GM19372 (cell line): Measurements from ENCODE around the gene USP11.

Experiments used
- ATAC-seq: cut with Tn5 transposase; IDR thresholded peaks from one replicate; pipeline ENCODE4 v1.9.1; 2021; ENCODE audit warnings: mild to moderate bottlenecking, low read depth, moderate library complexity; ENCODE audit not compliant: unreplicated experiment

Gene USP11

DNA sequence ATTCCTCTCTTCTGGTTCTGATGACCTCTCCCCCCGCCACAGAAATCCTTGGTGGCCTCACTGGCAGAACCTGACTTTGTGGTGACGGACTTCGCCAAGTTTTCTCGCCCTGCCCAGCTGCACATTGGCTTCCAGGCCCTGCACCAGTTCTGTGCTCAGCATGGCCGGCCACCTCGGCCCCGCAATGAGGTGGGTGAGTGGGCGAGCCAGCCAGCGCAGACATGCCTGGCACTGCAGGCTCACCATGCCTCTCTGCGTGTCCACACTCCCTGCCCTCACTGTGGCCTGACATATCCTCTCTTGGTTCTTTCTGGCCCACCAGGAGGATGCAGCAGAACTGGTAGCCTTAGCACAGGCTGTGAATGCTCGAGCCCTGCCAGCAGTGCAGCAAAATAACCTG, 30.5 kb upstream of the USP11 start:
- no peak for ATAC-seq

DNA sequence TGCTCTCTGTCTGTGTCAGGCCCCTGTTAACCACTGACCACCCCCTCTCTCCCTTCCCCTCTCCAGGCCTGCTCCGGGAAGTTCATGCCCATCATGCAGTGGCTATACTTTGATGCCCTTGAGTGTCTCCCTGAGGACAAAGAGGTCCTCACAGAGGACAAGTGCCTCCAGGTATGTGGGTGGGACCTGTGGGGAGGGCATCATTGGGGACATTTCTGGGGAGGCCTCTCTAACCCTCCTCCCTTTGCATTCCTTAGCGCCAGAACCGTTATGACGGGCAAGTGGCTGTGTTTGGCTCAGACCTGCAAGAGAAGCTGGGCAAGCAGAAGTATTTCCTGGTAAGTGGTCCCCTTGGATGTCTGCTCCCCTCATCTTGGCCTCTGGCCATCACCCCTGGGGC, 29.9 kb upstream of the USP11 start:
- no peak for ATAC-seq

DNA sequence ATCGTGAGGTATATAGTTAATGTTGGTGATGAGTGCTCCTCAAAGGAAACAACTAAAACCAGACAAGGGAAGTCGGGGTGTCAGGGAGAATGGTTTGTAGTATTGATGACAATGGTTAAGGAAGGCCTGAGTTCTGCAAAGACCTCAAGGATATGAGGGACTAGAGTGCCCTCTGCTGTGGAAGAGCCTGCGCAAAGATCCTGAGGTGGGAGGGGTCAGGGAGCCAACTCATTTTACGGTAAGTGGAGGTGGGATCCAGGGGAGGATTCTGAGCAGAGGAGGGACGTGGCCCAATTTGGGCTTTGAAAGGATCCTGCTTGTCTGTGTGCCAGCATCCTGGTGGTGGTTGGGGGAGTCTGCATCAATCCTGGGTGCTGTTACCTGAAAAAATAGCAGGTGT, 27.8 kb upstream of the USP11 start:
- ATAC-seq: no peak

DNA sequence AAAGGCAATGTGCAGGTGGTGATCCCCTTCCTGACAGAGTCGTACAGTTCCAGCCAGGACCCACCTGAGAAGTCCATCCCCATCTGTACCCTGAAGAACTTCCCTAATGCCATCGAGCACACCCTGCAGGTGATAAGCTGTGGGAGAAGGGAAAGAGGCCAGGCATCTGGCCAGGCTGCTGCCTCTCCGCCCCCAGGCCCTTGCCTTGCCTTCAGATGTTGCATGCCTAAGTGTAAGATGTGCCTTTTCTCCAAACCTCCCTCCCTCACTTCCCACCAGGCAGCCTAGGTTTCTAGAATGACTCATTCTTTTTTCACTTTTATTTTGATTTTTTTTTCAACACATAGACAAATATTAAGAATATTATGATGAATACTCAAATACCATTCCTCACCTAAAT, 26.5 kb upstream of the USP11 start:
- ATAC-seq: no peak

DNA sequence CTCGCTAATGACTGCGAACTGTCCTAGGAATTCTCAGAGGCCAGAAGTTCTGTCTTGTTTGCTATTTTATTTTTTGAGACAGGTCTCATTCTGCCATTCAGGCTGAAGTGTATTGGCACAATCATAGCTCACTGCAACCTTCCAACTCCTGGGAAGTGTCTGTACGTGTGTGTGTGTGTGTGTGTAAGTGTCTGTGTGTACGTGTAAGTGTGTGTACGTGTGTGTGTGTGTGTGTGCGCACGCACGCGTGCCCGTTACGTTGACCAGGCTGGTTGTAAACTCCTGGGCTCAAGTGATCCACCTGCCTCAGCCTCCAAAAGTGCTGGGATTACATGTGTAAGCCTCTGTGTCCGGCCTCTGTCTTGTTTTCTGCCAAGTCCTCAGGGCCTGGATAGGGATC, 24.7 kb upstream of the USP11 start:
- ATAC-seq: no peak

DNA sequence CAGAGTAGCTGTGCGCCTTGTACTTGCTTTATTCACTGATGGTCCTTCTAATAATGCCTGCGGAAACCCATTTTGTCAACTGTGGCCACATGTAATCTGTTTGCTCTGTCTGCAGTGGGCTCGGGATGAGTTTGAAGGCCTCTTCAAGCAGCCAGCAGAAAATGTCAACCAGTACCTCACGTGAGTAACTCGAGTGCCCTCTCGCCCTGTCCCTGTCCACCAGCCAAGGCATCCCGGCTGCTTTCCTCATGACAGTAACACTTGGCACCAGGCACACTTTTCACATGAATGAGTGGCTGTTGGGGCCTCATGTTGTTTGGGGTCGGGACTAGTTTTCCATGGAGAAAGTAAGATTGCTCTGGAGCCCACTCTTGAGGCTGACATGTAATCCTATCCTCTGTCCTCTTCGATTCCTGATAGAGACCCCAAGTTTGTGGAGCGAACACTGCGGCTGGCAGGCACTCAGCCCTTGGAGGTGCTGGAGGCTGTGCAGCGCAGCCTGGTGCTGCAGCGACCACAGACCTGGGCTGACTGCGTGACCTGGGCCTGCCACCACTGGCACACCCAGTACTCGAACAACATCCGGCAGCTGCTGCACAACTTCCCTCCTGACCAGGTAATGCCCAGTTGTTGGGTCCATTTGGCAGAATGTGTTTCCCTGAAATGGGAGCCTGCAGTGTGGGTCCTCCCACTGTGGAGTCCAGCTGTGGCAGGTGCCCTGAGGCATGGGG, 23.1 kb upstream of the USP11 start:
- no peak for ATAC-seq

DNA sequence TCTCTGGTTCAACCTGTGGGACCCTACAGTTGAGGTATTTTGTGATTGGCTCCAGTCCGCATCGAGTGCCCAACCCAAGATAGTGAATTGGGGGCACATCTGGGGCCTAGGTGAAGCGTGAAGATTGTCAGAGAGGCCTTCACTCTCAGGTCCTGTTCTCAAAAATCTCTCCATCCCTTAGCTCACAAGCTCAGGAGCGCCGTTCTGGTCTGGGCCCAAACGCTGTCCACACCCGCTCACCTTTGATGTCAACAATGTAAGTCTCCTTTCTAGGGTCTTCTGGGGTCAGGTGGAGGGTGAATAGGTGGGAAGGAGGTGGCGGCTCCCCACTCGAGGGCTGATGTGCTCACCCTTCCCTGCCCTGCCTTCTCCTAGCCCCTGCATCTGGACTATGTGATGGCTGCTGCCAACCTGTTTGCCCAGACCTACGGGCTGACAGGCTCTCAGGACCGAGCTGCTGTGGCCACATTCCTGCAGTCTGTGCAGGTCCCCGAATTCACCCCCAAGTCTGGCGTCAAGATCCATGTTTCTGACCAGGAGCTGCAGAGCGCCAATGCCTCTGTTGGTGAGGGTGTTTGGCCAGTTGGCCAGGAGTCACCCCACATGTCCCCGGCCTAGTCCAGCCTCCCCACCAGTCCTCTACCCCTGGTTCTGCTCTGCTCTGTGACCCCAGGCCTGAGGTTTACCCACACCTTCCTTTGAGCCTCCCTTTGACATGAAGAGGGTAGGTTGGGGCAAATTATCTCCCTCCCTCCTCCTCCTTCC, 22.0 kb upstream of the USP11 start:
- no peak for ATAC-seq

DNA sequence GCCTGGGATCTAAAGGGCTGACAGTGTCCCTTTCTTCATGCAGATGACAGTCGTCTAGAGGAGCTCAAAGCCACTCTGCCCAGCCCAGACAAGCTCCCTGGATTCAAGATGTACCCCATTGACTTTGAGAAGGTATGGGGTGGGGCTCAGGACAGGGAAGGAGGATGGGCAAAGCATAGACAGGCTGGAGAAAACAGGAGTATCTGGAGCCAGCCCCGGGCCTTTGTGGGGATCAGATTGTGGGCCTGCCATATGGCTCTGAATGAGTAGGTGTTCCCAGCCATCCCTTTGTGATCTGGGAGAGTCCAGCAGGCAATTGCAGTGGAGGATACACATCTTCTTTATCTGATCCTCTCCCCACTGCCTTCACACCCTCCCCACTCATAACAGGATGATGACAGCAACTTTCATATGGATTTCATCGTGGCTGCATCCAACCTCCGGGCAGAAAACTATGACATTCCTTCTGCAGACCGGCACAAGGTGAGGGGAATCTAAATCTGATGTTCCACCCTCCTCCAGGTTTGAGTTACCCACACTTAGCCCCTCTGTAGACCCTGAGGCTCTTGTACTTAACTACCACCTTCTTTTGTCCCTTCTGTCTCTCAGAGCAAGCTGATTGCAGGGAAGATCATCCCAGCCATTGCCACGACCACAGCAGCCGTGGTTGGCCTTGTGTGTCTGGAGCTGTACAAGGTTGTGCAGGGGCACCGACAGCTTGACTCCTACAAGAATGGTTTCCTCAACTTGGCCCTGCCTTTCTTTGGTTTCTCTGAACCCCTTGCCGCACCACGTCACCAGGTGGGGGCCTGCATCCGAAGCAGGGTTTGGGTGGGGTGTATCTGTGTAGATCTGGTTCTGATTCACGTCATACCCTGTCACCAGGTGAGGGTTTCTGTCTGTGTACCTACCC, 20.2 kb upstream of the USP11 start:
- no peak for ATAC-seq

DNA sequence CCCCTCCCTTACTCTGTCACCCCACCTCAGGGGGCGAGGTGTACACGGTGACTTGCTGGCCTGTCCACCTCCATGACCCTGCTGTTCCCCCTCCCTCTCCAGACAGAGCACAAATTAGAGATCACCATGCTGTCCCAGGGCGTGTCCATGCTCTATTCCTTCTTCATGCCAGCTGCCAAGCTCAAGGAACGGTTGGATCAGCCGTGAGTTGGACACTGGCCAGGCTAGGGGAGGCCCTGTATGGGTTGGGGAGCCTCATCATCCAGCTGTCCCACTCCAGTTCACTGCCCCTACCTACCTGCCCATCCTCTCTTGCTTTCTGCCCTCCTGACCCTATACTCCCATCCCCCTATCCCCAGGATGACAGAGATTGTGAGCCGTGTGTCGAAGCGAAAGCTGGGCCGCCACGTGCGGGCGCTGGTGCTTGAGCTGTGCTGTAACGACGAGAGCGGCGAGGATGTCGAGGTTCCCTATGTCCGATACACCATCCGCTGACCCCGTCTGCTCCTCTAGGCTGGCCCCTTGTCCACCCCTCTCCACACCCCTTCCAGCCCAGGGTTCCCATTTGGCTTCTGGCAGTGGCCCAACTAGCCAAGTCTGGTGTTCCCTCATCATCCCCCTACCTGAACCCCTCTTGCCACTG, 18.3 kb upstream of the USP11 start:
- no peak for ATAC-seq

DNA sequence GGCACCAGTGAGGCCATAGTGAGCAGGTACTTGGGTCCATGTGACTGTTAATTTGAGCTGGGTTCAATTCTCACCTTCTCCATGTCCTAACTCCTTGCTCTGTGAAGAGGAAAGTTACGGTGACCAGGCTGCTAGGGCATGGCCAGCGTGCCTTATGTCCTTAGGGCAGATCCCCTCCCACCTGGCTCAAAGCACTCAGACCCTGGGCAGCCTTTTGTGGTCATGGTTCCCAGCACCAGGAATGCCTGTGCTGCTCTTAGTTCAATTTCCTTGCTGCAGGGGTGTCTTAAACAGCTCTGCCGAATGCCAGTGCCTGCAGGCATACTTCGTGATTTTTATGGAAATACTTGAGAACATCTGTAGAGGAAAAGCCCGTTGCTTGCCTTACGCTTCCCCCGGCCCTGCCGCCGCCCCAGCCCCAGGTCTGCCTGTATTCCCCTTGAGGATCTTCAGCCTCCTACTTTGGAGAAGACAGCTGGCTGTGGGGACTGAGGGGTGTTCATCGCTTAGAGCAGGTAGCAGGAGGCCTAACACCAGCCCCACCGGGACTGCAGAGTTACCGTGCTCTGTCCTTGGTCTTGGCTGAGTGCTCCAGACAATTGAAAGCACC, 17.4 kb upstream of the USP11 start:
- no peak for ATAC-seq

DNA sequence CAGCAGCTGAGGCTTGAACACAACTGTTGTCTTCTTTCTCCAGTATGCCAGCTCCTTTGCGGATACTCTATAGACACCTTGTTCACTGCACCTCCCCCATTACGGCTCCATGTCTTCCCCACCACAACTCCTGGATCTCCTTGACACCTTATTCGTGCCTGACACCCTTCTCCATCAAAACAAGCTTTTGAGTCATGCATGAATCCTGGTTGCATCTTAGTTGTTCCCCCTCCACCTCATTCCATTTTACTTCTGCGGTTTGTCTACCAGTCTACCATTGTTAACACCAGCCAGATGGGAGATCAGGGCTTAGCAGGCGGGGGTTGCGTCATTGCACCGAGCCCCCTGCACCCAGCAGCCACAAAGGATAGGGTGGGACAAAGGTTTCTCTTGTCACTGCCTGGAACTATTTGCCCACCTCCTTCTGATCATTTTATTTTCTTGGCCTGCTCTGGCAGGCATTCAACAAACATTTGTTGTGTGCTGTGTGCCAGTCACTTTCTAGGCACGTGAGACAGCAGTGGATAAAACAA, 16.4 kb upstream of the USP11 start:
- ATAC-seq: no peak

DNA sequence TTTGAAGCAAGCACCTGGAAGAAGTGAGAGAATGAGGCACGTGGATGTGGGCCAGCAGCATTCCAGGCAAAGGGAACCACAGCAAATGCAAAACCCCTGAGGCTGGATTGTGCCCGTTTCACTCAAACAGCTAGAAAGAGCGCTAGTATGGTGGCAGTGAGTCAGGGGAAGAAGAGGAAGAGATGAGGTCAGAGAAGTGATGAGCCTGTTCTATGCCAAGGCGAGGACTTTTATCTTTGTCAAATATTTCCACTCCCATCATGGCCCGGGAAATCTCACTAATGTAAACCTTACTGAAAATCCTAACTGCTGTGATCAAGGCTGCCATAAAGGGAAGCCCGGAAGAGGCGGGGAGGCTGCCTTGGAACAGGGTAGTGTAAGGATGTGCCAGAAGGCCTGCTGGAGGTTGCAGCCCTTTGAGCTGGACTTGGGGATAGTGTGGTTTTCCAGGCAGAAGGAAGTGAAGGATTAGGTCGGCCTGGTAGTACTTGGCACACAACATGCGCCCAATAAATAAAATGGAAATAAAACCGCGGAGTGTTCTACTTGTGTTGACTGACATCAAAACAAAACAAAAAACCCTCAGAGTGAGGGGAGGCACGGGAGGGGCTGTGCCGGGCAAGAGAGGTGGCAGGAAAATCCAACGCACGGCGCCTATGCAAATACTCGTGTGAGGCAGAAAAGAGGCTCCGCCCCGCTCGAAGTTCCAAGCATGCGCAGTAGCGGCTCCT, 15.5 kb upstream of the USP11 start:
- ATAC-seq: no peak

DNA sequence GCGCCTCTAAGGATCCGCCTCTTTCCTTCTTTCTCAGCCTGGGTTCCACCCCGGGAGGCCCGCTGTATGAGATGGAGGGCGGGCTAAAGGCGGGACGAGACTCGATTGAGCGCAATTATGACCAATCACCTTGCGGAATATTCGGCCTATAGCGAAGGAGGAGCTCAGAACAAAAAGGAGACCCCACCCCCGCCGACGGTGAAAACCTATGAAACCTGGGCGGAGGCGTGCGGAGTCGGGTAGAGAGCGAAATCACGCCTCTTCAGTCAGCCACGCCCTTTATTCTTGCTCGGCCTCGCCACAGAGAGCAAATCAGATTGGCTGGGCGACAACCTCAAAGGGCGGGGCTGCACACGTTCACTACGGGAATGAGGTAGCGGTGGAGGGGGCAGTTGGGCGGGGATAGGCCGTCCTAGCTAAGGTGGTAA, 14.9 kb upstream of the USP11 start:
- ATAC-seq: peak; percentile 83

DNA sequence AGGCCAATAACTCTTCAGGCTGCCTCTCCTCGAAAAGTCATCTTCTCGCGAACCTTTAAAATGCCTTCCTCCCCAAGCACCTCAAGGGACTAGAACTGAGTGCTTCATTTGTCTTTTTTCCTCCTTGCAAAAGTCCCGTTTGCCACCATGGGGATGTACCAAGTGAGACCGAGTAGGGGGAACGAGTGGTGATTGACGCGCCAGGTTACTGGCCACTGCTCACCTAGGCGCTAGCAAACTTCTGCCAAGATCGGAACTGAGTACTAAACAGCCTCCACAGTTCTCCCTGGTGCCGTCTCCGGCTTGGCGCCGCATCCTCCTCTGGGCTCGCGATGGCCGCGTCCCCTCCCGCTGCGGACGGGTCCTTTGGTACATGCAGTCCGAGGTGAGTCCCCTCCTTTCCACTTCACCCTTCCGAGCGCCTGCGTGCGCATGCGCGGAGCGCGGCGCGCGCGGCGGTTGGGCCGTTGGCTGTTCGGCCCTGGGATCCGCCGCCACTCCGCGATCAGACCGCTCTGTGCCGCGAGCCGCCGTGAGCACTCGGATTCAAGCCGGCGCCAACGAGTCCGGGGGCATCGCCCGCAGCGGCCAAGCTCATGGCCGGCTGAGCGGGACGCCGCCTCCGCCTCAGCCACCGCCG, 14.4 kb upstream of the USP11 start, which contains the start of gene CDK16:
Gene CDK16, plus strand, starts transcription at position 402 of the 640 bp plus-strand sequence. CDS start 4,877 bp downstream, outside the sequence.
- peak; percentile 32 for ATAC-seq

DNA sequence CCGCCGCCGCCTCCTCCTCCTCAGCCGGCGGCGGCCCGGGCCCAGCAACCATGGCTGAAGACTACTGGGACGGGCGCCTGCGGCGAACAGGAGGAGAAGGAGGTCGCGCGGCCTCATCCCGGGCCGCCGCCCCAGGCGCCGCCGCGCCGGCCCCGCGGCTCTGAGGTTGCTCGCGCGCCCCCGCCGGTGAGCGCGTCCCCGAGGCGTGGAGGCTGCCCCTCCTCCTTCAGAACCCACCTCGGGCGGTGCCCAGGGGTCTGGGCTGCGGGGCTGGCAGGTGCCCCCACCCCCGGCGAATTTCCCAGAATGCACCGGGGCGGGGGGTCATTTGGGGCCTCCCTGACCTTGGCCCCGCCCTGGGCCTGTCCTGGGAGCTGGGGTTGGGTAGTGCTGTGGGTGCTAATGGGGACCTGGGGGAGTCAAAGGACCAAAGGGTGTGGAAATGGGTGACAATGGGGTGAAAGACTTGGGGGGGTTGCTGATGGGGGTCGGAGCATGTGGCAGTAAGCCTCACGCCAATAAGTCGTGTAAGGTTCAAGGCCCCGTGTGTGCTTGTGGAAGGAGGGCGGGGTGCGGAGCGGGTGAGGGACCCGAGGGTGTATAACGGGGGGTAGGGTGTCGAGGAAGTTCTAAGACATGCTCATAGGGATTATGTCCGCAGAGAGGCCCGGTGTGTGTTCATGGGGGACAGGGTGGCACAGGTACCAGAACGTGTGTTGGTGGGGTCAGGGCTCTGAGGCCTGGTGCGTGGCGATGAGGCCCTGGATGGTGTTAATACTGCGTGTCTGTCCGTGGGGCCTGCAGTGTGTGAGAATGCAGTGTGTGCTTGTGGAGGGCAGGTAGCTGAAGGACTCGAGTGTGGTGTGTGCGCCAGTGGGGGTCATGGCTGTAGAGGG, 13.6 kb upstream of the USP11 start:
- no peak for ATAC-seq

DNA sequence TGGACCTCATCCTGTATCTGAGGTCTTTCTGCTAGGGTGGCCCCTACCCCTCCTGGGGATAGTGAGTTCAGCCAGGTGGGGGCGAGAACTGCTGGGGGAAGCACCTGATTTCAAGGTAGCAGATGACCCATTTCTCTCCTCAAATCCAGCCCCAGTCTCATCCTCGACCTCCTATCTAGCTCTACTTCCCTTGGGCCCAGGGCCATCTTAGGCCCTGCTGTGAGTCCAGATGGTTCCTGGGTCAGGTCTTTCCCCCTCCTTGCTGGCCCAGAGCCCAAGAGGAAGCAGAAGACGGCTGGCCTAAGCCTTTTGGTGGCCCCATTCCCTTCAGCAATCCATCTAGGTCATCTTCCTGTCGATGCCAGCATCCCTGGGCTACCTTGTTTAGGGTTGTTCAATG, 11.1 kb upstream of the USP11 start:
- ATAC-seq: no peak

DNA sequence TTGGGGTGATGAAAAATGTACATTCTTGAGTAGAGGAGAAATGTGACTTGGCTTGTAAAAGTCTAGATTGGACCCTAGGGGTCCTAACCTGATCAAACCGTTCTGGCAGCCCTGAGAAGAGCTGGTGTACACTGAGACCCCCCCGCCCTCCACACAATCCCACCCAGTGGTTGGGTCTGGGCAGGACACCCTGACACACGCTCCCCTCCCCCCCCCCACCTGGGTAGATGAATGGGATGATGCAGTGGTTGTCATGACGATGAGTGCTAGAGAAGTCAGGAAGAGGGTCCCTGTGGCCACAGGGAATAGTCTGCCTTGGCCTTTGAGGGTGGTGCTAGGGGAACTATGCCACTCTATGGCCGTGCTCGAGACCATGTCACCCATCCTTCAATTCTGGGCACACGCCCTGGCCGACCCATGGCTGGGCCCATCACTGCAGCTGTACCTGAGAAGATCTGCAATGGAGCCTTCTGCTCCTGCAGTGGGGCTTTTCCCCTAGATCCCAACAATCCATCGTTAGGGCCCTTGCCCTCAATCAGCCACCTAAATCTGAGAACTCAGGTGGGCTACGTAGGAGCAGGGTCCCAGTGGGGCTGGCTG, 10.0 kb upstream of the USP11 start:
- no peak for ATAC-seq
